GM19023 (cell line): Measurements from ENCODE around the gene ERN1.

ENCODE experiments used
- ATAC-seq: cut with Tn5 transposase; IDR thresholded peaks from one replicate; pipeline ENCODE4 v1.9.1; 2021; ENCODE audit warnings: mild to moderate bottlenecking, moderate library complexity; ENCODE audit not compliant: unreplicated experiment

The ERN1 gene

GRCh38 chr17:64061178-64061898 is 68.6 kb downstream of the ERN1 start:
- ATAC-seq, result no peak

GRCh38 chr17:64060331-64060730 is 69.6 kb downstream of the ERN1 start:
- ATAC-seq, result no peak

GRCh38 chr17:64059756-64060155 is 70.2 kb downstream of the ERN1 start:
- ATAC-seq, result no peak

GRCh38 chr17:64058621-64059020 is 71.3 kb downstream of the ERN1 start:
- no peak for ATAC-seq

- no peak for ATAC-seq
Measured at GRCh38 chr17:64057701-64058263, 72.2 kb downstream of the ERN1 start.

- peak; percentile 48 for ATAC-seq
Measured at GRCh38 chr17:64056269-64057005, 73.5 kb downstream of the ERN1 start.

GRCh38 chr17:64055183-64056142 is 74.5 kb downstream of the ERN1 start:
- no peak for ATAC-seq

- ATAC-seq, result no peak
Measured at GRCh38 chr17:64054304-64054703, 75.6 kb downstream of the ERN1 start.

- no peak for ATAC-seq
Measured at GRCh38 chr17:64053101-64053500, 76.8 kb downstream of the ERN1 start.

GRCh38 chr17:64051153-64051552 is 78.8 kb downstream of the ERN1 start:
- no peak for ATAC-seq

GRCh38 chr17:64048805-64049204 is 81.1 kb downstream of the ERN1 start:
- ATAC-seq, result no peak

GRCh38 chr17:64045176-64045575 is 84.8 kb downstream of the ERN1 start:
- no peak for ATAC-seq

GRCh38 chr17:64042700-64043485 is 87.1 kb downstream of the ERN1 start:
- ATAC-seq, result no peak

GRCh38 chr17:64041912-64042311 is 88.0 kb downstream of the ERN1 start:
- no peak for ATAC-seq

GRCh38 chr17:64040206-64040605 is 89.7 kb downstream of the ERN1 start:
- ATAC-seq, result no peak

- ATAC-seq, result no peak
Measured at GRCh38 chr17:64039106-64039400, 90.9 kb downstream of the ERN1 start.

GRCh38 chr17:64038331-64039105 is 91.4 kb downstream of the ERN1 start:
- no peak for ATAC-seq

- ATAC-seq, result no peak
Measured at GRCh38 chr17:64037802-64038201, 92.1 kb downstream of the ERN1 start.

GRCh38 chr17:64037180-64037579 is 92.8 kb downstream of the ERN1 start:
- no peak for ATAC-seq
